SK-MEL-5 (cell line): ENCODE results near the gene MYO1B. TPM values are rescaled to one million over a fixed set of nuclear protein-coding genes. Genes with fewer than 3 reads are reported as not detected.

Experiments
- DNase-seq: peaks from one replicate; pipeline ENCODE4 v3.0.0-alpha.2; 2016; ENCODE audit warnings: low read depth, low spot score
- in situ Hi-C: cut with HindIII; loops from 2 replicates; pipeline ENCODE4 v1.10.0; 2016; ENCODE audit warnings: low sequenced_read_pairs, high pct_unique_total_duplicates, low pct_unique_long_range_greater_than_20kb
- total RNA-seq: library from RNA; depleted of rRNA; stranded (reverse); fragments of >200 nt; shearing (Covaris generic); gene quantifications from 2 replicates; pipeline ENCODE4 v1.2.3, GENCODE V29; 2014

MYO1B gene
- total RNA-seq, 1 experiment from 2014 or later, result 43.4 TPM

DNA sequence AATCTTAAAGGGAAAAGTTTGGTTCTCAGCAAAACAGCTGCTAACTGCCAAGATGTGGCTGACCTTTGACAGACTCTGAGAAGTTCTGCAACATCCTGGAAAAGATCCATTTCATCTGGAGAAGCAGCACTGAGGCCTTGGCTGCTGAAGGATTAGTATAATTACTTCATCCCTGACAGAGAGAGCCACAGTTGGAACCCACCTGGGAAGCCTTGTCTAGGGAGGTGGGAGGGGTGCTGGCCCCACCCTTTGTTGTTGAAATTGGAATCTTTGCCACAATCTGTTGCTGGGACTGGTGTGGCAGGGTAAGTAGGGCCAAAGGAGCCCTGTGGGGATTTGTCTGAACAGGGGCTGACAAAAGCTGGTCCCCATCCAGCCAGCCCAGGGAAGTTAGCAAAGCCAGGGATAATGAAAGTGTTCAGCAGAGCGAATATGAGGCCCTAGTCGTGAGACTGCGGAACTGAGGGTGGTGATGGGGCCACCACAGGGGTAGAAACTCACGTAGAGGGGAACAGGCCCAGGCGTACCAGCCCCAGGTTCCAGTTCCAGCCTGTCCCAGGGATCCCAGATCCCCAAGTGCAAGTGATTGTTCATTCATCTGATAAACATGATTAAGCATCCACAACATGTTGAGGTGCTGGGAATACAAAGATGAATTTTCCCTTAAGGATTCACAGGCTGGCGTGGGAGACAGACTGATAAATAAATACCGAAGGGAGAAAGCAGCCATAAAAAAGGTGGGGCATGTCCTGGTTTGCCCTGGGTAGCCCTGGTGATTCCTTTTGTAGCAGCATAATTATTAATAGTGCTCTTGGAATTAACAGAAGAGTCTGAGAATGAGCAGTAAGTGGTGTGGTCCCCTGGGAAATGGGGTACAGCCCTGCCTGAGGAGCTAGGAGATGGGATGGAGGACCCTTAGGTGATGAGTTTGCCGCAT, 60.0 kb downstream of the MYO1B start:
- no peak for DNase-seq
- in situ Hi-C loops, result no loop called here

DNA sequence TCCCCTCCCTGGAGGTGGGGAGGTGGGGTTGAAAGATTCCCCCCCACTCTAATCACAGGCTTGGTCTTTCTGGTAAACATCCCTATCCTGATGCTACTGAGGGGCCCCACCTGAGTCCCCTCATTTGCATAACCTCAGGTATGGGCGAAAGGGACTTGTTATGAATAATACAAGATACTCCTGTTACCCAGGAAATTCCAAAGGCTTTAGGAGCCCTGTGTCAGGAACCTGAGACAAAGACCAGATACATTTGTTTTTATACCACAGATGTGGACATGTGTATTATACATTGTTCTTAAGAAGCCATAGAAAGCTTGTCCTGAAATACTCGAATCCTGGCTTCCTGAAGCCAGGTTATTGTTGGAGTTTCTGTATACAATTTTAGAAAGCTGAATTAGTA, 62.8 kb downstream of the MYO1B start:
- no peak for DNase-seq
- in situ Hi-C loops, result no loop called here

DNA sequence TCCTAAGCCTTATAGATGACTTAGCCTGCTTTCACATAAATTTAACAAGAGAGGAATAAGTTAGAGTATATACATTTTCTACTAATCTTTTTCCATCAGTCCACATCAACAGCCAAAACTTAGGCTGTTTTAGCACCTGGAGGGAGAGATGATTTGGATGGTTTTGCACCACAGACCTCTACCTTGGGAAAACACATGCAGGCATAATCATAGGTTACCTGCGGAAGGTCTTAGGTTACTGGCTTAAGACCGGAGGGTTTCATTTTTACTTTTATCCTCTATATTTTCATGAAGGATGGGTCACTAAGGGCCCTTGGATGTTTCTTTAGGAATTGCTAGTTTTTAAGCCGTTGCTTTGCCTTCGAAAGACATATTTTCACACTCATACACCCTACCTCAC, 66.0 kb downstream of the MYO1B start:
- in situ Hi-C loops, result no loop called here
- no peak for DNase-seq

DNA sequence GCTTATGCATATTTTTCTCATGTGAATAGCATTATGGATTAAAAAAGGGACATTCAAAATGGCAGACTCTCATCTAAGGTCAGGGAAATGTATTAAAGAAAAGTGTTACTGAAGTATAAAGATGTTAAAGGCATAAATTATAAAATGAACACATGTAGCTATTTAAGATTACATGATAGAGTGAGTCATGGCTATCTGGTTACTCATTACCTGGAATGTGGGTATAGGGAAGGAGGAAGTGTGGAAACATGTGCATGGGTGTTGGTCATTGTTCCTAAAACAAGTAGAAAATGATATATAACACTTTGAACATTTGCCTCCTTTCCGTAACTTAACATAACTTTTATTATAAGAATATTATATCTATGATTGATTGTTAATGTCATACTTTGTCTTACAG, 66.4 kb downstream of the MYO1B start:
- no peak for DNase-seq
- in situ Hi-C loops, result no loop called here

DNA sequence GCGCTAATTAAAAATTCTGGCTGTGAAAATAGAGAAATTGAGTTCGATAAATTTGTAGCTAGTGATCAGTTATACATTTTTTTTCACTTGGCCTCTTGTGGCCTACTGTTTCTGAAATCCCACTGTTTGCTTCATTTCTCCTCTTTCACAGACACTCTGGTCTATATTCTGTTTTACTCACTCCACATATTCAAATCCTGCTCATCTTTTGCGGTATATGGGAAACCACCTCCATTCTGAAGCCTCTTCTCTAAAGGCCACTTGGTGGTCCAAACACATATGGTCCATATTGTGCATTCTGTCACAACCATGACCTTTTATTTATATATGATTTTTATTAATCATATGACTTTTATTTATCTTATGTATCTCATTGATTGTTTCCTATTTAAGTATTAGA, 67.0 kb downstream of the MYO1B start:
- no peak for DNase-seq
- in situ Hi-C loops, result no loop called here

DNA sequence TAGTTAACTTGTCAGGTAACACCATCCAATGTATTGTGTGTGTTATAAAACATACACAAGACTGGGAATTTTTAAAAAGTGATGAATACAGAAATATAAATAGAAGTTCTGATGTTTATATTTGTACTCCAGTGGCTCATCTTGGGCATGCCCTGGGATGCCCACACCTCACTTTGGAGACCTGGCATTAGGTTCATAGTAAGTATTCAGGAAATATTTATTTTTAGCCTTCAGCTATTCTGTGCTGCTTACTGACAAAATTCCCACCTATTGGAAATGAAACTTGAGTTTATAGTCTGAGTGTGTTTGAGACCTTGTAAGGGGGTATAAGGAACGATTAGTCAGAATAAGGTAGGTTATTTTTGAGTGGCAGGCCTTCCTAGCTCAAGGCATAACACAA, 67.5 kb downstream of the MYO1B start:
- in situ Hi-C loops, result no loop called here
- DNase-seq, result no peak

DNA sequence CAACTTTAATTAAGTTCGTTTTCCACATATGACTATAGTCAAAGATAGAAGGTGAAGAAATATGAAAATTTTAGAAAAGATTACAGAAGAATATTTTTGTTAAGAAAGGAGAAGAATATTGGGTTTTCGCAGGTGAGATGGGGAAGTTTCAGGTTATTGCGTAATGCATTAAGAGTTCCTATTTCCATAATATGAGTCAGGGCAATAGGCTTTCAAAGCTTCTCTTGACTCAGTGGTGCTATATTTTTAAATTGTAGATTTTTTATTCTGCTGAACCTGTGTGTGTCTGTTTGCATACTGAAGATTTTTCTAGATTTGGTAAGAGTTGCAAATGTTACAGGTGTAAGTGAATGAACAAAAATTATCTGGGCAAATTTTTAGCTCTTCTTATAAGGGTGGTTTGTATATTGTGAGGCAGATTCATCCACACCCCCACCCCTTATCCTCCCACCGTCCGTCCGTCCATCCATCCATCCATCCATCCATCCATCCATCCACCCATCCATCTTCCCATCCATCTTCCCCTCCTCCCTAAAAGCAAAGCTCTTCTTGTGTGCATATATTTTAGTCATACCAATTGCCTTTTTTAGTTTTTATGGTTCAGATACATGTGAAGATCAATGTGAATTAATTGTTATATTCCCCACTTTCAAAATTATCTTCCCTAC, 69.6 kb downstream of the MYO1B start:
- in situ Hi-C loops, result no loop called here
- DNase-seq, result no peak

DNA sequence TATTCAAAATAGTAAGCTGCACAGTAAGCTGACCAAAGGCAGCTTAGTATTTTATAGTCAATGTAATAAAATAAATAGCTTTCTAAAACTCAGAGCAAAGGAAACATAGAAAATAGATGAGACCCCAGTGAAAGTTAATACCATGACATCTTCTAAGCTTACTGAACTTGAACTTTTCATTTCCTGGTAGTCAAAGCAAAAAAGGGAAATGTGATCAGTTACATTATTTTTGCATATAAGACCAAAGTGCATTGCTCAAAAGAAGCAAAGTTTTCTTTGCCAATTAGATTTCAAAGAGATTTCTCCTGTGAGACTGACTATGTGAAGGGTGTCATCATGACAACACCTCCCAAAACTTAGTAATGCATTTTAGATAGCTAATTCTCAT, 70.2 kb downstream of the MYO1B start:
- no peak for DNase-seq
- in situ Hi-C loops, result no loop called here

DNA sequence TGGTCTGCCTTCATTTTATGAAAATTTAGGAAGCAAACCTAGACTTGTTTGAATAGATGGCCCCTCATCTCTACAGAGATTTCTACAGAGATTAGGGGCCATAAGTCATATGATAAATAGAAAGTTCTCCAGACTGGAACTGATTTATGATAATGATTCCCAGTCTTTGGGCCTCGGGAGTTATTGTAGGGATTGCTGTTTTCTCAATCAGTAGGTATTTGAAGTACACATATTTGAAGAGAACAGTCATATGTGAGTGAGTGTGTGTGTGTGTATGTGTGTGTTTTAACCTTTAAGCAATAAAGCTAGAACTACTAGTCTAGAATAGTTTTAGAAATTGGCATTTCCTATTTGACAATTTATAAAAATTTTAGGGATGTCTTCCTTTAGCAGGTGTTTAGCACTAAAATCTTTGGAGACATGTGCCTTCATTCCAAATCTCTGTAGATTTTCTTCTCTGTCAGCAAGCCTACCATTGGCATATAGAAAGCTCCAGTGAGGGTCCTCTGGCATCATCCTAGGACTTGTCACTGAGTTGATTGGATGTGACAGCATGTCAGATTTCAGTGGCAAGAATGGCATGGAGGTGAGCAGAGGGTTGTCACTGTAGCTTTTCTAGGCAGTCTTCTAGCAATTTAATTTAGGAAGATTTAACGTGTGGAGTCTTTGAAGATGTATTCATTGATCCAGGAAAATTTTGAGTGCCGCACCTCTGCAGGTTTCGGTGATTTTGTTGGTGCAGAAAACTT, 71.2 kb downstream of the MYO1B start:
- in situ Hi-C loops, result no loop called here

DNA sequence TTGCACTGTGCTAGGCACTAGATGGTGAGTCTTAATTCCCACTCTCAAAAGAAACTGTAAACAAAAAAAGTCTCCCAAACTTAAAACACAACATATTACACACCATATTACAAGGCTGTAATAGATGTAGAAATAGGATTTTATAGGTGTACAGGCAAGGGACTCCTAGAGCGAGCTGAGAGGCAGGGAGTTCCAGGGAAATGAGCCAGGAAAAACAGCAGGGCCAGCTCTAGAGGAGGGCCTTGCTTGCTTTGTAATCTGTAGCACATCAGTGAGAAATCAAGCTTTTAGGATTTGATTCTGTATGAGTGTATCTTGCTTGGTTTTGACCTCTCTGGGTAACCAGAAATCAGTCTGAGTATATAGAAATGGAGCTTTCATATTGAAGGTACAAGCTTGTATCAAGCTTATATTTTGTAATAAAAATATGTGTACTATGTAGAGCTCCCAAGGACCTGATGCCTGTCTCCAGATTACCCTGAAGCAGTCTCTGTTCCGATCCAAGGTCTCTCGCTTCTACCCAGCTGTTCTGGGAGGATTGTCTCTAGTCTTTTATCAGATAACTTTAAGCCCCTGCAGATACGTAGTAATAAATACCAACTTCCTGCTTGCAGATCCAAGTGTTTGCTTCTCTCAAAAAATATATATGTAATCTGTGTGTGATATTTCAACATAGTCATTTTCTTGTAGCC, 73.0 kb downstream of the MYO1B start:
- DNase-seq, result no peak
- in situ Hi-C loops, result no loop called here

More for the DNA sequence above, 71.2 kb downstream of the MYO1B start:
- DNase-seq, result no peak

DNA sequence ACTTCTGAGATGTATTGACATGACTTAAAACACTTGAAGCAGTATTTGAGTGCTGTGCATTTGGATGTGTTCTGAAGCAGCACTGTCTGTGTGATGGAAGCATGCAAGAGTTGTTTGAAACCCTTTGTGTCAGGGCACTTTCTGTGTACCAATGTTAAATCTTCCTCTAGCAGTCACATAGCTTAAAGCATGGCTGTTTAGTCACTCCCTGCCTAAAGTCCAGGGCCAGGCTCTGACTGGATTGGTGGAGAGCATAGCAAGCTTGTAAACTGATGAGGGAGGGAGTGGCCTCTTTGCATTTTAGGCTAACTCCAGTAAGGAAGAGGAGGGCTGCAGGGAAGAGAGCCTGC, 73.5 kb downstream of the MYO1B start:
- peak; percentile 43 for DNase-seq
- in situ Hi-C loops, result no loop called here

DNA sequence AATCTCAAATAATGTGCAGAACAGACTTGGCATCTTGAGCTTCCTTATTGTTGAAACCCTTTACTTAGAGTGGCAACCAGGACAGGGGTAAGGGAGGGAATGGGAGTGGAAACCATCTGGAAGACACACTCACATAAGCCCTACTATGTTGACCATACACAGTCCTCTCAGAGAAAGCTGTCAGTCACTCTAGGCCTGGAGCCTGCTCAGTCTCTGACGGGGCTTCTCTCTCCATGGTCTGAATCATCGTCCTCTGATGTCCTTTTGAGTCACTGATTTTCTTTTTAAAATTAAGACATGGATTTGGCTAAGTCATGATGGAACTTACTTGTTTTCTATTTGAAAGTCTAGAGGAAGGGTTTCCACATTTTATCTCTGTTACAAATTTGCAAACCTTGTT, 74.0 kb downstream of the MYO1B start:
- no peak for DNase-seq
- in situ Hi-C loops, result no loop called here

DNA sequence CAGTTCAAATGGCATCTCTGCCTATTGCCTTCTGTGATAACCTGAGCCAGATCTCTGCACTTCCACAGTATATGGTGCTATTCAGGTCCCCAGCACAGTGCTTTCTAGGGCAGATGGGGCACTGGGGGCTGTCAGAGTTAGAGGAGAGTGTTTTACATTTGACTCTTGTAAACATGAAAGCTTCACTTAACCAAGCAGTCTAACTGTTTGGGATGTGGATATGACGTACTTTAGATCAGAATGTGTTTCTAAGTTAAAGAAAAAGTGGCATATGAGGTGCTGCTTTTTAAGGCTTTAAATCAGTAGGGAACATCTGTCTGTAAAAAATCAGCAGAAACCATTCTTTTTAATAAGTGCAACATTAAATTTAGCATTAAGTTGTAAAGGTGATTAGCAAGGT, 75.7 kb downstream of the MYO1B start:
- no peak for DNase-seq
- in situ Hi-C loops, result no loop called here

DNA sequence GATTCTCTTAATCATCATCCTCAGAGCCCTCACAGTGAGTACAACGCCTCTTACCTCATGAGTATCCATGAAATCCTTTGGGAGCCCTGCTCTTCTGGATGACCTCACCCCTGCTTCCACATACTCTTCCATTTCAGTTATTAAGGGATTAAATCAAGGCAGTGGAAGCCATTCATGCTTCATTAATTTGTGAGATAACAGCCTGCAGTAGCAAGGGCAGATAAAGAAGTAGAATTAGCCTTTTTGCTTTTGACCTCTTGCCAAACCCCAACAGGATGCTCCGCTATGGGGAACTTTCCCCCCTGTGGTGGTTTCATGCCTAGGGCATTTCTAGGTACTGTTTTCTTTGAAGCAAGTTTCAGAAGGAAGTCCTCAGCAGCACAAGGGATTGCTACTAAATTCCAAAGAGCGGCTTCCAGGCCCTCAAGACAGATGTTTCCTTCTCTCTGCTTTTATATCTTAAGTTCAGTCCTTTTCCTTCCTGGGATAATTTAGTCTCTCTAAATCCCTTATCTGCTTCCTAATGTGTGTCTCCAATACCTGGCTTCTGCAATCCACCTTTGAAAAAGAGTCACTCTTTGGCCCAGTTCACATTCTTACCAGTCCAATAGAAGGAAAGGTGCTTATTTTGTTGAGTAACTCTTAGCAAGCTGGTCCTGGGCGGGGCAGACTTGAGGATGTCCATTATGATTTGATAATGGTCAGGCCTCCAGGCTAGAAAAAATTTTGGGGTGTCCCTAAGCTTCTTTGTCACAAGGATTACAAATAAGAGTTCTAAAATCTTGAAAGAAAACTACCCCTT, 76.9 kb downstream of the MYO1B start:
- in situ Hi-C loops, result no loop called here
- DNase-seq, result peak; percentile 59

DNA sequence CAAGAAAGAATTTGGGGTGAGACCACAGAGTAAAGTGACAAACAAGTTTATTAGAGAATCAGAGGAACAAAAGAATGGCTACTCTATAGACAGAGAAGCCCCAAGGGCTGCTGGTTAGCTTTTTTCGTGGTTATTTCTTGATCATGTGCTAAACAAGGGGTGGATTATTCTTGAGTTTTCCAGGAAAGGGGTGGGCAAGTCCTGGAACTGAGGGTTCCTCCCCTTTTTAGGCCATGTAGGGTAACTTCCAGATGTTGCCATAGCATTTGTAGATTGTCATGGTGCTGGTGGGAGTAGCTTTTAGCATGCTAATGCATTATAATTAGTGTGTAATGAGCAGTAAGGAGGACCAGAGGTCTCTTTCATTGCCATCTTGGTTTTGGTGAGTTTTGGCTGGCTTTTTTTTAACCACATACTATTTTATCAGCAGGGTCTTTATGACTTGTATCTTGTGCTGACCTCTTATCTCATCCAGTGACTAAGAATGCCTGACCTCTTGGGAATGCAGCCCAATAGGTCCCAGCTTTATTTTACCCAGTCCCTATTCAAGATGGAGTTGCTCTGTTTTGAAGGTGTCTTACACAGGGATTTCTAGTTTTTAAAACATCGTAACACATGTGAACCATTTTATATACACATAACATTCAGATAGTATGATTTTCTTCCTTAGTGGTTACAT, 77.8 kb downstream of the MYO1B start:
- peak; percentile 89 for DNase-seq
- in situ Hi-C loops, result no loop called here

DNA sequence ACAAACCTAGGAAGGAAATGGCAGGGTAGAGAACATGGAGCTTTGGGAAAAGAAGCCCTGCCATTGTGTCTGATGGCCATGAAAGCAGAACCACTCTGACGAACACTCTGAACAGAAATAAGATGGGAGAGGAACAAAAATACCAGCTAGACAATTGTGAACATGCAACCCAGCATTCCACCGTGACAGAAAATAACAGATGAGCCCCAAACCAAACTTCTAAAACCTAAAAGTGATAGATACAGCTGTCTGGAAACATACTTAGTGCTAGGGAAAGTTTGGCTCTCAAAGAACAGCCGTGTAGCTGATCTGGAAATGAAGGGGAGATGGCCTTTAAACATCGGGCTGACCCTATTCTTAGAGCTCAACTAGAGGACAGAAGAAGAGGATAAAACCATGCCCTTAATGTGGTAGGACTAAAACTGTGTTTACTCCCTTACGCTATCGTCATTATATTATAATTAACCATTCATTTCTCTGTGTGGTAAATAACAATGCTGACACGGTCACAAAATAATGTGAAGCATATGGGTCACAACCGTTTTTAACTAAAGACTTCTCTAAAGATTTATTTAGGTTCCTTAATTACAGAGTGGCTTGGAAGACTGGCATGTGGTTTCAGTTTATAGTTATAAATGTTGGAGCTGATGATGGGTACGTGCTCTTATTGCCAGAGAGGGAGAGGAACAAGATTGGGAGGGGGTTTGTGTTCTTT, 80.6 kb downstream of the MYO1B start:
- DNase-seq, result no peak
- in situ Hi-C loops, result no loop called here
